ENCODE data around the gene ASB8. TPM values are rescaled to one million over a fixed set of nuclear protein-coding genes. Genes with fewer than 3 reads are reported as not detected.

ASB8 gene
- total RNA-seq, 1 experiment from 2014 or later = 42.7 TPM

DNA sequence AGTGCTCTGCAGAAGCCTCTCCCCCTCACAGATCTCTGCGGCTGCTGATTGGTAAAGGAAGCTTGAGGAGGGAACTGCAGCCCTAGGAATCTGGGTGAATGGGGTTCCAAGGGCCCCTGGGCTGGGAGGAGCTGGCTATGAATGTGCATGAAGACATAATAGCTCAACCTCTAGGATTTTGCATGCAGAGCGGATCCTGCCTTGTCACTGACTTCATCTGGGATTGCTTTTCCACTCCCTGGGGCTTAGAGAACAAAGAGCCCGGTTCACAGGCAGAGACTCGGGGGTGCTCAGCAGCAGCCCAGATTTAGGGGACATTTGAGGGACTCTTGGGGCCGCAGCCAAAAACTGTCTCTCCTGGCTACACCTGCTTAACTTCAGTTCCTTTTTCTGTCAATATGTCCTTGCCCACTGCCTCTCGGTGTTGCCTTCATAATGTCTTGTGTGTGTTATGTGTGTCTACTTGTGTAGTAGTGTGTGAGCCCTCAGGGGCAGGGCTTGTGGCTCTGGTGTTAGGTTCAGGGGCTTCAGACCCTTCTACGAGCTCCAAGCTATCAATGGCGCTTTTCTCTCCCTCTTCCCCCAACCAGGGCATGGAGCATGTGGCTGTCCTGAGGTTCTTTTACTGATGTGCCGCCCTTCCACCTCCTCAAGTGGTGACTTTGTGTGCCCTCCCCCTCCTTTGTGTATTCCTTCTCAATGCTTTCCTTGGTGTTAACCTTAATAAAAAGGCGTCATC lies 28.0 kb upstream of the ASB8 start:
- H2AFZ ChIP-seq (ENCODE audit: low read length) = peak overlapping the region; percentile 13; the same call in 1 of the 2 replicates
- H3K4me2 ChIP-seq (ENCODE audit: low read depth, low read length, poor library complexity, severe bottlenecking) = peak overlapping the region; percentile 60
- H3K4me1 ChIP-seq (ENCODE audit: low read length) = peaks cover 44% of the 10 kb centered on the region
- peak overlapping the region; percentile 42 for H3K9ac ChIP-seq (ENCODE audit: low read length)
- no peaks in the 10 kb centered on the region for H3K9me2 ChIP-seq (replicated peaks; ENCODE audit: insufficient read depth, low read length)
- H4K20me1 ChIP-seq (ENCODE audit: insufficient read depth, low read depth, low read length) = no peaks in the 10 kb centered on the region
- H3K9me3 ChIP-seq (ENCODE audit: low read length) = no peaks in the 10 kb centered on the region
- H3K4me3 ChIP-seq (ENCODE audit: low read length) = peak overlapping the region; percentile 47; the same call in 1 of the 2 replicates
- H3K79me2 ChIP-seq (ENCODE audit: low read length) = no peaks in the 10 kb centered on the region
- no peaks in the 10 kb centered on the region for H3K36me3 ChIP-seq (ENCODE audit: insufficient read depth, low read length)
- H3K27me3 ChIP-seq (ENCODE audit: low read length) = no peaks in the 10 kb centered on the region
- peak; percentile 82 for DNase-seq
- peak overlapping the region; percentile 66 for H3K27ac ChIP-seq (ENCODE audit: low read length)

DNA sequence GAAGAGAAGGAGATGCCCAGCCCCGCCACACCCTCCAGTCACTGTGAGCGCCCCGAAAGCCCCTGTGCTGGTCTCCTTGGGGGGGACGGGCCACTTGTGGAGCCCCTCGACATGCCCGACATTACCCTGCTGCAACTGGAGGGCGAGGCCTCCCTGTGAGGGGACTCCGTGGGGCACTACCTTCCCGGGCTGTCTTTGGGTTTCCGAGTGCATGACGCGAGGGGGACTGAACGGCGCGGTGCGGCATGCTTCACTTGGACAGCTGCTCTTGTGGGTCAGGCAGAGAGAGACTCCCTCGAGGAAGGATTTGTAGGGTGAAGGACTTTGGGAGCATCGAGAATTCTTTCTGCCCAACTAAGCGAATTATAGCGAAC lies 27.2 kb upstream of the ASB8 start:
- Histone ChIP-seq H3K27ac (ENCODE audit: low read length) (peak overlapping the region; percentile 66), H3K4me3 (ENCODE audit: low read length) (peak overlapping the region; percentile 85; the same call in 1 of the 2 replicates), H3K4me1 (ENCODE audit: low read length) (peaks cover 44% of the 10 kb centered on the region), H3K27me3 (ENCODE audit: low read length) (no peaks in the 10 kb centered on the region), H4K20me1 (ENCODE audit: insufficient read depth, low read depth, low read length) (no peaks in the 10 kb centered on the region), H3K9me2 (replicated peaks; ENCODE audit: insufficient read depth, low read length) (no peaks in the 10 kb centered on the region), H2AFZ (ENCODE audit: low read length) (no peak overlapping the region), H3K4me2 (ENCODE audit: low read depth, low read length, poor library complexity, severe bottlenecking) (peak overlapping the region; percentile 60), H3K36me3 (ENCODE audit: insufficient read depth, low read length) (no peaks in the 10 kb centered on the region), H3K9me3 (ENCODE audit: low read length) (no peaks in the 10 kb centered on the region), H3K9ac (ENCODE audit: low read length) (peak overlapping the region; percentile 42), H3K79me2 (ENCODE audit: low read length) (no peaks in the 10 kb centered on the region)
- peak; percentile 30 for DNase-seq

DNA sequence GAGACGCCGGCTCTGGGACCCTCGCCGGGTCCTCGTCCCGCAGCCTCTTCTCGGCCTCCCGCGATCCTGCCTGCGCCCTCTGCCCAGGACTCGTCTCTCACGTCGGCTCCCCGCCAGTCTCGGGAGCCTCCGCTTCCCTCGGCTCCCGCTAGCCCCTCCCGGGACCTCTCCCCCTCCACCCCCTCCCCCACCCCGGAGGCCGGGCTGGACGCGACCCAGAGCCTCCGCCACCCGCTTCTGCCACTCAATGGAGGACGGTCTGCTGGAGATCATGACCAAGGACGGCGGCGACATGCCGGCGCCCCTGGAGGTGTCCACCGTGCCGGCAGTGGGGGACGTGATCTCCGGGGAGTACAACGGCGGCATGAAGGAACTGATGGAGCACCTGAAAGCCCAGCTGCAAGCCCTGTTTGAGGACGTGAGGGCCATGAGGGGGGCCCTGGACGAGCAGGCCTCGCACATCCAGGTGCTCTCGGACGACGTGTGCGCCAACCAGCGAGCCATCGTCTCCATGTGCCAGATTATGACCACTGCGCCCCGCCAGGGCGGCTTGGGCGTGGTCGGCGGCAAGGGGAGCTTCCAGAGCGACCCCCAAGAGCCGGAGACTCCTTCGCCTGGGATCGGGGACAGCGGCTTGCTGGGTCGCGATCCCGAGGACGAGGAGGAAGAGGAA lies 26.7 kb upstream of the ASB8 start:
- no peak for DNase-seq
- H3K9me2 ChIP-seq (replicated peaks; ENCODE audit: insufficient read depth, low read length) = no peaks in the 10 kb centered on the region
- no peak overlapping the region for H3K27ac ChIP-seq (ENCODE audit: low read length)
- H3K9me3 ChIP-seq (ENCODE audit: low read length) = no peaks in the 10 kb centered on the region
- H3K4me1 ChIP-seq (ENCODE audit: low read length) = peaks cover 40% of the 10 kb centered on the region
- H2AFZ ChIP-seq (ENCODE audit: low read length) = peak overlapping the region; percentile 97; the same call in 1 of the 2 replicates
- peak overlapping the region; percentile 76 for H3K9ac ChIP-seq (ENCODE audit: low read length)
- H3K4me2 ChIP-seq (ENCODE audit: low read depth, low read length, poor library complexity, severe bottlenecking) = peak overlapping the region; percentile 84
- no peaks in the 10 kb centered on the region for H3K79me2 ChIP-seq (ENCODE audit: low read length)
- H3K4me3 ChIP-seq (ENCODE audit: low read length) = peak overlapping the region; percentile 85
- no peaks in the 10 kb centered on the region for H4K20me1 ChIP-seq (ENCODE audit: insufficient read depth, low read depth, low read length)
- no peaks in the 10 kb centered on the region for H3K27me3 ChIP-seq (ENCODE audit: low read length)
- no peaks in the 10 kb centered on the region for H3K36me3 ChIP-seq (ENCODE audit: insufficient read depth, low read length)

DNA sequence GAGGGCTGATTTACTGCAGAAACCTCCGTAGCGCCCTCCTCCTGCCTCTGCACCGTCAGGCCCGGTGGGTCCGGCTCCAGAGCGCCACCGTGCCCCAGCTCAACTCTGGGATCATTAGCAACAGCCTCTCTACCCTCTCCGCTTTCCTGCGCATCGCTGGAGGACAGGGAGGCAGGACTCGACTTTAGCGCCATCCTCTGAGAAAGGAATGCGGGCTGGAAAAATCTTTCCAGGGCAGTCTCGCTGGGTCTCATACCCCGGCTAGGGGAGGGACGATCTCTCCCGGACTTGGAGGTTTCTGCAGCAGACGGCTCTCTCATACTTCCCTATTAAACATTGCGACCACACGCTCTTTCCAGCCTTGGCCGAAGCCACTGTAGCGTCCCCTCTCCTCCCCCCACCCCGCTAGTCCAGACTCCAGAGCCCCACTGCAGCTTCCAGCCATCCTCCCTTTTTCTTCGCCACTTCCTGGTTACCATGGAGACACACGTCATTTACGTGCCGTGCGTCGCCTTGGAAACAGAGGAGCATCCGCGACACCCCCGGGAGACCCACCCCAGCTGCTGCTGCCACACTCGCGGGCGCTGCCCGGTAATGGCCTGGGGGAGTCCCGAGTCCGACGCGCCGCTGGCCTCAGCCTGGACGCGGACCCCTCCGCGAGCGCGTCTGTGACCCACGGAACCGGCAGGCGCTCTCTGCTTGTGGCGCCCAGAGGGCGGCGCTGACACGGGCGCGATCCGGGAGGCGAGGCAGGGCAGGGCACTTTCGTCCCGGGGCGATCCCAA lies 26.0 kb upstream of the ASB8 start, which contains the start of gene CCDC184:
Gene CCDC184, plus strand, starts transcription at position 554 of the 785 bp plus-strand sequence. CDS start 479 bp downstream, outside the sequence.
- peak within 1 kb of the TSS; percentile 76 for H3K9ac ChIP-seq (ENCODE audit: low read length)
- H3K79me2 ChIP-seq (ENCODE audit: low read length) = no peaks in the 10 kb centered on the region
- H3K27me3 ChIP-seq (ENCODE audit: low read length) = no peaks in the 10 kb centered on the region
- peak; percentile 94 for DNase-seq
- no peaks in the 10 kb centered on the region for H4K20me1 ChIP-seq (ENCODE audit: insufficient read depth, low read depth, low read length)
- H3K4me3 ChIP-seq (ENCODE audit: low read length) = peak within 1 kb of the TSS; percentile 85
- peak within 1 kb of the TSS; percentile 97 for H2AFZ ChIP-seq (ENCODE audit: low read length)
- H3K4me1 ChIP-seq (ENCODE audit: low read length) = peaks cover 40% of the 10 kb centered on the region
- no peak within 1 kb of the TSS for H3K27ac ChIP-seq (ENCODE audit: low read length)
- H3K9me3 ChIP-seq (ENCODE audit: low read length) = no peaks in the 10 kb centered on the region
- no peaks in the 10 kb centered on the region for H3K9me2 ChIP-seq (replicated peaks; ENCODE audit: insufficient read depth, low read length)
- no peaks in the 10 kb centered on the region for H3K36me3 ChIP-seq (ENCODE audit: insufficient read depth, low read length)
- peak within 1 kb of the TSS; percentile 84 for H3K4me2 ChIP-seq (ENCODE audit: low read depth, low read length, poor library complexity, severe bottlenecking)

DNA sequence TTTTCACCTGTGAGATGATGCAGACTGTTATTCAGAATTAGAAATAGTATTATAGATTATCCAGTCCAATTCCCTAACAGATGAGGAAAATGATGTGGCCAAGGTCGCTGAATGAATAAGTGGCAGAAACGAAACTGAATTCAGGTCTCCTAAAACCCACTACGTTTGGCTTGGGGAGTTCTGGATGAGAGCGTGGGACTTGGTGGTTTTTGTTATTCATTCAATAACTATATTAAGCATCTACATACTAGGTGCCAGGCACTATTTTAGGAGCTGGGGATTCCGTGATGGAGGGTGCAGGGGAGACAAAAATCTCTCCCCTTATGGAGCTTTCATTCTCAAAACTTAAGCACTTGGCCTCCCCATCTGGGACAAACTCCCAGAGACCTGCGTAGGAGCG lies 25.3 kb upstream of the ASB8 start:
- Histone ChIP-seq H3K36me3 (ENCODE audit: insufficient read depth, low read length) (no peaks in the 10 kb centered on the region), H3K9me3 (ENCODE audit: low read length) (no peaks in the 10 kb centered on the region), H3K27me3 (ENCODE audit: low read length) (no peaks in the 10 kb centered on the region), H3K27ac (ENCODE audit: low read length) (no peak overlapping the region), H3K4me3 (ENCODE audit: low read length) (peak overlapping the region; percentile 85), H3K79me2 (ENCODE audit: low read length) (no peaks in the 10 kb centered on the region), H3K4me2 (ENCODE audit: low read depth, low read length, poor library complexity, severe bottlenecking) (peak overlapping the region; percentile 84), H3K9ac (ENCODE audit: low read length) (peak overlapping the region; percentile 76), H4K20me1 (ENCODE audit: insufficient read depth, low read depth, low read length) (no peaks in the 10 kb centered on the region), H2AFZ (ENCODE audit: low read length) (peak overlapping the region; percentile 97; the same call in 1 of the 2 replicates), H3K9me2 (replicated peaks; ENCODE audit: insufficient read depth, low read length) (no peaks in the 10 kb centered on the region), H3K4me1 (ENCODE audit: low read length) (peaks cover 40% of the 10 kb centered on the region)
- DNase-seq = no peak

DNA sequence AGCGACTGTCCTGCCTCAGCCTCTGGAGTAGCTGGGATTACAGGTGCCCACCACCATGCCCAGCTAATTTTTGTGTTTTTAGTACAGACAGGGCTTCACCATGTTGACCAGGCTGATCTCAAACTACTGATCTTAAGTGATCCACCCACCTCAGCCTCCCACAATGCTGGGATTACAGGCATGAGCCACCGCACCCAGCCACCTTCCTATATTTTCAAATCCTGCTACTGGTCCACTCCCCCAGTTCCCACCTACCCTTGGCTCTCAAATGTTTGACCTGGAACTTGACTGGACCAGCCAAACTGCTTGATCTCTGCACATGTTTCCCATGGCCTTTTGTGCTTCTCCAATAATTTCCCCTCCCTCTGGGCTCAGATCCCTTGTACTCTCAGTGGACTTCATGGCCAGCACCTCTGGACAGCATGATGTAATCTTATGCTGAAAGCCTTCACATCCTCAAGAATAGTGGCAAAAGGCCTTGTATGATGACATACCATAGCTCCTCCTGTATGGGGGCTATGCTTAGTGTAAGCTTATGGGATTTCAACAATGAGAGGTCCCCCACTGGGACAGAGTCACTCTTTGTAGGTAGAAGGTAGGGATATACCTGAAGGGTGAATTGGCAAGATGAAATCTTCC lies 23.7 kb upstream of the ASB8 start:
- Histone ChIP-seq H3K9me2 (replicated peaks; ENCODE audit: insufficient read depth, low read length) (no peaks in the 10 kb centered on the region), H3K27me3 (ENCODE audit: low read length) (no peaks in the 10 kb centered on the region), H3K9me3 (ENCODE audit: low read length) (no peaks in the 10 kb centered on the region), H3K9ac (ENCODE audit: low read length) (no peak overlapping the region), H4K20me1 (ENCODE audit: insufficient read depth, low read depth, low read length) (no peaks in the 10 kb centered on the region), H3K36me3 (ENCODE audit: insufficient read depth, low read length) (no peaks in the 10 kb centered on the region), H3K4me3 (ENCODE audit: low read length) (no peak overlapping the region), H3K27ac (ENCODE audit: low read length) (no peak overlapping the region), H3K4me1 (ENCODE audit: low read length) (peaks cover 37% of the 10 kb centered on the region), H2AFZ (ENCODE audit: low read length) (no peak overlapping the region), H3K79me2 (ENCODE audit: low read length) (no peaks in the 10 kb centered on the region), H3K4me2 (ENCODE audit: low read depth, low read length, poor library complexity, severe bottlenecking) (no peak overlapping the region)
- DNase-seq = no peak

DNA sequence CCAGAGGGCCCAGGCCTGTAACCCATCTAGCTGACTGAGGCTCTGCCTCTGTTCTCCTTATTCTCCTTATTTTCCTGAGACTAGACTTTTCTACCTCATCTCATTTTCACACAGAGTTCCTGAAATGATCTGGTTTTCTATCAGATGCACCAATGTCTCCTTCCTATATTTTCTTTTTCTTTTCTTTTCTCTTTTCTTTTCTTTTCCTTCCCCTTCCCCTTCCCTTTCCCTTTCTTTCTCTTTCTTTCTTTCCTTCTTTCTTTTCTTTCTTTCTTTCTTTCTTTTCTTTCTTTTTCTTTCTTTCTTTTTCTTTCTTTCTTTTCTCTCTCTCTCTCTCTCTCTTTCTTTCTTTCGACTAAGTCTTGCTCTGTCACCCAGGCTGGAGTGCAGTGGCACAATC lies 23.1 kb upstream of the ASB8 start:
- DNase-seq = no peak
- Histone ChIP-seq H3K4me1 (ENCODE audit: low read length) (peaks cover 36% of the 10 kb centered on the region), H3K27me3 (ENCODE audit: low read length) (no peaks in the 10 kb centered on the region), H3K4me2 (ENCODE audit: low read depth, low read length, poor library complexity, severe bottlenecking) (no peak overlapping the region), H3K9me2 (replicated peaks; ENCODE audit: insufficient read depth, low read length) (no peaks in the 10 kb centered on the region), H3K9me3 (ENCODE audit: low read length) (no peaks in the 10 kb centered on the region), H3K27ac (ENCODE audit: low read length) (no peak overlapping the region), H3K36me3 (ENCODE audit: insufficient read depth, low read length) (no peaks in the 10 kb centered on the region), H2AFZ (ENCODE audit: low read length) (no peak overlapping the region), H3K9ac (ENCODE audit: low read length) (no peak overlapping the region), H3K79me2 (ENCODE audit: low read length) (no peaks in the 10 kb centered on the region), H3K4me3 (ENCODE audit: low read length) (no peak overlapping the region), H4K20me1 (ENCODE audit: insufficient read depth, low read depth, low read length) (no peaks in the 10 kb centered on the region)

All from Karpas-422 (cell line).